SU-DHL-6 (cell line): ENCODE data around the gene PXYLP1.

Experiments used
- H2AFZ ChIP-seq: fragments of 200-600 bp; sonication (generic); 2 replicates; pipeline ENCODE4 v1.6.1; 2014; ENCODE audit warnings: low read depth, mild to moderate bottlenecking, moderate library complexity, mixed read lengths, antibody characterized with exemption, low read length; ENCODE audit not compliant: severe bottlenecking
- H3F3A ChIP-seq: fragments of 200-600 bp; shearing (Covaris generic); 2 replicates; pipeline ENCODE4 v1.6.0; 2016; ENCODE audit warnings: antibody characterized with exemption, mild to moderate bottlenecking; ENCODE audit not compliant: insufficient read depth
- H3K27ac ChIP-seq: fragments of 200-600 bp; sonication (generic); 2 replicates; pipeline ENCODE4 v1.5.1; 2016; ENCODE audit warnings: low read depth, mild to moderate bottlenecking, low read length, moderate library complexity, mixed read lengths
- H3K27me3 ChIP-seq: fragments of 200-600 bp; sonication (generic), shearing (Covaris generic); 2 replicates; pipeline ENCODE4 v1.6.0; 2014; ENCODE audit warnings: mild to moderate bottlenecking, low read length
- H3K36me3 ChIP-seq: fragments of 200-600 bp; sonication (generic); 2 replicates; pipeline ENCODE4 v1.6.1; 2014; ENCODE audit warnings: mild to moderate bottlenecking, low read length, mixed read lengths
- H3K4me2 ChIP-seq: fragments of 300-600, 200-600 bp; shearing (Covaris generic), sonication (generic); 2 replicates; pipeline ENCODE4 v1.6.0; 2014; ENCODE audit warnings: low read length, low read depth, mild to moderate bottlenecking; ENCODE audit not compliant: poor library complexity, severe bottlenecking
- H3K4me3 ChIP-seq: fragments of 200-600 bp; sonication (generic); 2 replicates; pipeline ENCODE4 v1.5.1; 2014; ENCODE audit warnings: antibody characterized with exemption, low read length, mild to moderate bottlenecking, mixed read lengths; ENCODE audit not compliant: insufficient read depth, poor library complexity, severe bottlenecking
- H3K79me2 ChIP-seq: fragments of 200-600 bp; sonication (generic); 2 replicates; pipeline ENCODE4 v1.6.1; 2014; ENCODE audit warnings: mild to moderate bottlenecking, low read length, moderate library complexity; ENCODE audit not compliant: insufficient read depth
- H3K9ac ChIP-seq: fragments of 200-600 bp; sonication (generic); 2 replicates; pipeline ENCODE4 v1.7.0; 2014; ENCODE audit warnings: mild to moderate bottlenecking, low read length
- H3K9me2 ChIP-seq: fragments of 200-600 bp; sonication (generic); replicated peaks from 2 replicates; pipeline ENCODE4 v1.6.1; 2014; ENCODE audit warnings: low read length; ENCODE audit not compliant: insufficient read depth
- H3K9me3 ChIP-seq: fragments of 200-600 bp; sonication (generic); 2 replicates; pipeline ENCODE4 v1.6.1; 2014; ENCODE audit warnings: low read length, mixed read lengths; ENCODE audit not compliant: insufficient read depth
- H4K20me1 ChIP-seq: fragments of 200-600 bp; sonication (generic); 2 replicates; pipeline ENCODE4 v1.6.1; 2014; ENCODE audit warnings: low read depth, mild to moderate bottlenecking, antibody characterized with exemption, low read length, moderate library complexity, mixed read lengths
- CTCF ChIP-seq: fragments of 200-600 bp; sonication (generic); IDR thresholded peaks from one replicate; pipeline ENCODE4 v1.5.1; 2017; ENCODE audit warnings: antibody characterized with exemption, mild to moderate bottlenecking, low read length, moderate library complexity; ENCODE audit not compliant: insufficient read depth, poor library complexity, severe bottlenecking
- EZH2phosphoT487 ChIP-seq: fragments of 200-600 bp; sonication (generic), shearing (Covaris generic); conservative IDR thresholded peaks from 2 replicates; pipeline ENCODE4 v1.6.1; 2018; ENCODE audit warnings: mild to moderate bottlenecking, antibody characterized with exemption, low read length, moderate library complexity, mixed read lengths

PXYLP1 gene

GRCh38 chr3:141250828-141251227, 19.2 kb downstream of the PXYLP1 start:
- Histone ChIP-seq H3F3A (no peaks in the 10 kb centered on the region), H3K9me3 (no peaks in the 10 kb centered on the region), H3K4me3 (no peak overlapping the region), H3K27me3 (no peaks in the 10 kb centered on the region), H3K9ac (no peak overlapping the region), H3K27ac (no peak overlapping the region), H3K4me2 (no peak overlapping the region), H4K20me1 (no peaks in the 10 kb centered on the region), H3K36me3 (no peaks in the 10 kb centered on the region), H2AFZ (no peak overlapping the region), H3K79me2 (no peaks in the 10 kb centered on the region), H3K9me2 (no peaks in the 10 kb centered on the region)
- no peak for TF ChIP-seq EZH2phosphoT487
- no peak for TF ChIP-seq CTCF

- Histone ChIP-seq H3K27ac (no peak overlapping the region), H3K9ac (no peak overlapping the region)
- TF ChIP-seq EZH2phosphoT487 (no peak), CTCF (no peak)
These were observed 21.7 kb downstream of the PXYLP1 start for GRCh38 chr3:141253326-141253725.

GRCh38 chr3:141253811-141254210, 22.2 kb downstream of the PXYLP1 start:
- H3F3A ChIP-seq = no peaks in the 10 kb centered on the region
- H3K36me3 ChIP-seq = no peaks in the 10 kb centered on the region
- H3K9me3 ChIP-seq = no peaks in the 10 kb centered on the region
- no peak overlapping the region for H3K4me3 ChIP-seq
- no peak for TF ChIP-seq EZH2phosphoT487
- no peak for TF ChIP-seq CTCF
- H3K4me2 ChIP-seq = no peak overlapping the region
- H3K79me2 ChIP-seq = no peaks in the 10 kb centered on the region
- no peaks in the 10 kb centered on the region for H4K20me1 ChIP-seq
- no peak overlapping the region for H3K9ac ChIP-seq
- H3K27ac ChIP-seq = no peak overlapping the region
- H3K27me3 ChIP-seq = no peaks in the 10 kb centered on the region
- H2AFZ ChIP-seq = no peak overlapping the region
- H3K9me2 ChIP-seq = no peaks in the 10 kb centered on the region

More at GRCh38 chr3:141253326-141253725, 21.7 kb downstream of the PXYLP1 start:
- H3K4me2 ChIP-seq = no peak overlapping the region
- H3K9me2 ChIP-seq = no peaks in the 10 kb centered on the region
- no peak overlapping the region for H2AFZ ChIP-seq
- no peaks in the 10 kb centered on the region for H3K9me3 ChIP-seq
- no peaks in the 10 kb centered on the region for H3K79me2 ChIP-seq
- H3F3A ChIP-seq = no peaks in the 10 kb centered on the region
- no peaks in the 10 kb centered on the region for H3K27me3 ChIP-seq
- H3K36me3 ChIP-seq = no peaks in the 10 kb centered on the region
- H4K20me1 ChIP-seq = no peaks in the 10 kb centered on the region
- no peak overlapping the region for H3K4me3 ChIP-seq
